DND-41 (cell line): Measurements from ENCODE around the gene DRD3.

Experiments used
- EZH2 ChIP-seq: IDR thresholded peaks from 3 replicates; pipeline ENCODE4 v1.6.1; 2012; ENCODE audit warnings: borderline replicate concordance, low read depth, mild to moderate bottlenecking, moderate library complexity, low read length, inconsistent platforms; ENCODE audit not compliant: severe bottlenecking
- TF ChIP-seq, protein P1 (sequence below): IDR thresholded peaks from 2 replicates; pipeline ENCODE4 v1.5.1; 2012; ENCODE audit warnings: borderline replicate concordance, low read length, moderate library complexity, mild to moderate bottlenecking; ENCODE audit not compliant: poor library complexity, severe bottlenecking; ENCODE audit errors: extremely low read depth

GRCh38 chr3:114194750-114195149 lies 15.9 kb upstream of the DRD3 start:
- TF ChIP-seq, protein P1, sequence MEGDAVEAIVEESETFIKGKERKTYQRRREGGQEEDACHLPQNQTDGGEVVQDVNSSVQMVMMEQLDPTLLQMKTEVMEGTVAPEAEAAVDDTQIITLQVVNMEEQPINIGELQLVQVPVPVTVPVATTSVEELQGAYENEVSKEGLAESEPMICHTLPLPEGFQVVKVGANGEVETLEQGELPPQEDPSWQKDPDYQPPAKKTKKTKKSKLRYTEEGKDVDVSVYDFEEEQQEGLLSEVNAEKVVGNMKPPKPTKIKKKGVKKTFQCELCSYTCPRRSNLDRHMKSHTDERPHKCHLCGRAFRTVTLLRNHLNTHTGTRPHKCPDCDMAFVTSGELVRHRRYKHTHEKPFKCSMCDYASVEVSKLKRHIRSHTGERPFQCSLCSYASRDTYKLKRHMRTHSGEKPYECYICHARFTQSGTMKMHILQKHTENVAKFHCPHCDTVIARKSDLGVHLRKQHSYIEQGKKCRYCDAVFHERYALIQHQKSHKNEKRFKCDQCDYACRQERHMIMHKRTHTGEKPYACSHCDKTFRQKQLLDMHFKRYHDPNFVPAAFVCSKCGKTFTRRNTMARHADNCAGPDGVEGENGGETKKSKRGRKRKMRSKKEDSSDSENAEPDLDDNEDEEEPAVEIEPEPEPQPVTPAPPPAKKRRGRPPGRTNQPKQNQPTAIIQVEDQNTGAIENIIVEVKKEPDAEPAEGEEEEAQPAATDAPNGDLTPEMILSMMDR = no peak
- no peak for TF ChIP-seq EZH2
